ENCODE measurements around the gene CZIB.
A peak's percentile ranks its signal among the peaks of the same experiment; 100 is the strongest.

The CZIB gene

DNA sequence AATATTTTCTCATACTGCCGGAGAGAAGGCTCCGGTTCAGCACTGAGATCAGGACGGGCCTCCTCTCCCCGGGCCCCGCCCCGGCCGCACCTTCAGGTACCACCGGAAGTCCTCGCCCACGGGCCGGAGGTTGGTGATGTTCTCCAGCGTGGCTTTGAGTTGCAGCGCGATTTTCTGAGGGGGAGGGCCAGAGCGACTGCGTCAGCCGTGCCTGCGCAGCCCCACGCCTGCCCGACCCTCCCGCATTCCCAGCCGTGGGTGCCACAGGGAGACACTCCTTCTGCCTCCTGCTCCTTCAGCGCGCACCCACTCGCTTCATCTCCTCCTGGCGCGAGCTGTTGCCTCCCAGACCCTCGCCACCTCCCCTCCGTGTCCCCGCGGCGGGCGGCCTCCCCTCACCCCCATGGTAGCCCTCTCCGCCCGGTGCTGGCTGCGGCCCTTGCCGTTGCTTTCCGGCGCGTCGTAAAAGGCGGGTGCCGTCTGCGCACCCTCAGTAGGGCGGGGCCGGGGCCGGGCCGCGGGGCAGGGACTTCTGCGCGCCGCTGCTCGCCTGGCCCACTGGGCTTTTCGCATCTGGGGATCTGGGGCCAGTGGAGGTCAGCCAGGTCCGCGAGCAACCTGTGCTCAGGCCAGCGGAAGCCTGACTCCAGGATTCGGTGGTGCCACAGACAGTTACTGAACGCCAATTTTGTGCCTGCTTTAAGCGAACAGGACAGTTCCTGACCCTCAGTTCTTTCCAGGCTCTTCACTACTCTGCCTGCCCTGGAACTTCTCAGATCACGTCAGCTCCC is at the start of gene CZIB:
TSS of gene CZIB (minus strand) at position 464 of the 791 bp plus-strand sequence. CDS start at position 405, 59 bp downstream.
- peaks cover 7 to 20% of the 10 kb centered on the region in 2 donors for H3K36me3 Mint-ChIP-seq
- peak within 1 kb of the TSS; percentile 99 for H3K27ac Mint-ChIP-seq
- H3K27me3 Mint-ChIP-seq, result no peaks in the 10 kb centered on the region
- peak; percentile 93 to 96 for ATAC-seq (replicated peaks)
- peaks cover 19 to 21% of the 10 kb centered on the region in 2 donors for H3K4me1 Mint-ChIP-seq
- no peaks in the 10 kb centered on the region for H3K9me3 Mint-ChIP-seq
- DNase-seq, result peak; percentile 95
- H3K4me3 Mint-ChIP-seq, result peak within 1 kb of the TSS; percentile 92 to 96

DNA sequence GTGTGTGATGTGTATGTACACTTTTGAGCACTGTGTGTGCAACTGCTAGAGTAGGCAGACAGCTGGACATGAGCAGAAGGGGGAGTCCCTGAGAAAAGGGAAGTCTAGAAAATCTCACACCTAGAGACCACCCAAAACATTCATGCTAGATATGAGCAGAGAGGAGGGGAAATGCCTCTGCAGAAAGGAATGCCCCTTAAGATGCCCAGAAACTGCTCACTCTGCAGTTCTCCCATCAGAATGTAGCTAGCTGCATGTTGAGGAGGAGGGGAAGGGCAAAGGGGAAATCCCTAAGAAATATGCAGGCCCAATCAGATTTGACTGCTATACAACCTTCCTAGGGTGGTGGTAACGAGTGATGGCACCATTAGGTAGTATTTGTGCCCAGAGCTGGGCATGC is 49.7 kb upstream of the CZIB start:
- peak; percentile 47 for DNase-seq
- H3K4me1 Mint-ChIP-seq, result peaks cover 25 to 32% of the 10 kb centered on the region in 2 donors
- peak overlapping the region; percentile 87 for H3K27ac Mint-ChIP-seq
- ATAC-seq (replicated peaks), result peak; percentile 92 to 93
- H3K36me3 Mint-ChIP-seq, result peaks cover 65 to 92% of the 10 kb centered on the region in 2 donors
- peak overlapping the region; percentile 23 to 46 for H3K4me3 Mint-ChIP-seq
- no peaks in the 10 kb centered on the region for H3K9me3 Mint-ChIP-seq
- H3K27me3 Mint-ChIP-seq, result no peaks in the 10 kb centered on the region

DNA sequence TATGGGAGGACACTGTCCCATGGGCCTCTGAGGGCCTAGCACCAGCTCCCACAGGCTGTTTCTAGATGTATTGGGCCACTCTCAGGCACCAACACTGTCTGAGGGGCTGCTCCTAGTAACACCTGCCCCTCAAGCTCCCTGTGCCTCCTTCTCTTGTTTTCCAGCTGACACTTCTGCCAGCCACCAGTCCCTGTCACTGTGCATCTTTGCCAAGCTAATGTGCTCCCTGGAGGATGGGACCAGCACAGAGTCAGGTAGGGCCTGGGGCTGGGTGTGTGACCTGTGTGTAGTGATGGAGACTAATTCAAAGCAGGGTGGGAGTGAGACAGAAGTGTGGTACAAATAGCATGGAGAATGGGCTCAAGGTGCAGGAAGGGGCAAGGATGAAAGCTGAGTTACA is 47.3 kb upstream of the CZIB start:
- Mint-ChIP-seq H3K36me3 (peaks cover 71 to 95% of the 10 kb centered on the region in 2 donors), H3K27me3 (no peaks in the 10 kb centered on the region), H3K9me3 (no peaks in the 10 kb centered on the region), H3K4me3 (no peak overlapping the region), H3K27ac (no peak overlapping the region), H3K4me1 (peaks cover 24 to 32% of the 10 kb centered on the region in 2 donors)
- ATAC-seq (replicated peaks) (no peak), DNase-seq (no peak)

DNA sequence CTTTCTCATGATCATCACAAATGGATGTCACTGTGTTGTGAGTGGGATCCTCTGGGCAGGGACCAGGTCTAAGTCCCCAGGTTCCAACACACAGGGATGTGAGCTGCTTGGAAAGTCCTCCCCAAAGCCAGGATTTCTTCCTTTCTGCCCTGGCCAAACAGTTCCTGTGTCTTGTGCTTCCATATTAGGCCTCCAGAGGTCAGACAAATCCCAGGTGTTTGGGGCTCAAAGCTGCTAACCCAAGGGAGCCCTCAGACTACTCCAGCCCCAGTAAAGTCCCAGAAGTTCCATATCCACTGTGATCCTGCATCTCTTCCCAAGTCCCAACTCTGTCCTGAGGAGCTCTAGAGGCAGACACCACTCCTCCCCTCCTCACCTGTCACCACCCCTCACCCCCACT is 45.6 kb upstream of the CZIB start:
- Mint-ChIP-seq H3K36me3 (peaks cover 70 to 90% of the 10 kb centered on the region in 2 donors), H3K9me3 (no peaks in the 10 kb centered on the region), H3K4me3 (no peak overlapping the region), H3K27me3 (no peaks in the 10 kb centered on the region), H3K4me1 (peaks cover 15 to 18% of the 10 kb centered on the region in 2 donors), H3K27ac (peak overlapping the region; percentile 75)
- no peak for ATAC-seq (replicated peaks)
- DNase-seq, result no peak

DNA sequence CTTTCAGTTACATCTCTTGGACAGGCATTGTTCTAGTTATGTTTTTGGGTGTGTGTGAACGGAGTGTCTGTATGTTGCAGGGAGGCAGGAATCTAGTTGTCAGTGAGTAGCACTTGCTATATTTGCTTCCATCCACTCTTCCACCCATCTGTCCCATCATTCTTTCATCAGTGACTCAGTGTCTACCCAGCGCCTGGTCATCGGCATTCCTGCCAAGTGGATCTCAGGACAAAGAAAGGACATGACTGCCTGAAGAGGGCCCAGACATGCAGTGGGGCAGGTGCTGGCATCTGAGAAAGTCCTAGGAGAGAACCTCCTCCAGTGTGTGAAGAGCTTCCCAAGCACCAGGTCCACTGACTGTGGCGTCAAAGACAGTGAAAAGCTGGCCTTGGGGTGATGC is 45.1 kb upstream of the CZIB start:
- Mint-ChIP-seq H3K27me3 (no peaks in the 10 kb centered on the region), H3K36me3 (peaks cover 69 to 89% of the 10 kb centered on the region in 2 donors), H3K4me3 (no peak overlapping the region), H3K9me3 (no peaks in the 10 kb centered on the region), H3K27ac (no peak overlapping the region), H3K4me1 (peaks cover 11 to 13% of the 10 kb centered on the region in 2 donors)
- DNase-seq, result no peak
- no peak for ATAC-seq (replicated peaks)

DNA sequence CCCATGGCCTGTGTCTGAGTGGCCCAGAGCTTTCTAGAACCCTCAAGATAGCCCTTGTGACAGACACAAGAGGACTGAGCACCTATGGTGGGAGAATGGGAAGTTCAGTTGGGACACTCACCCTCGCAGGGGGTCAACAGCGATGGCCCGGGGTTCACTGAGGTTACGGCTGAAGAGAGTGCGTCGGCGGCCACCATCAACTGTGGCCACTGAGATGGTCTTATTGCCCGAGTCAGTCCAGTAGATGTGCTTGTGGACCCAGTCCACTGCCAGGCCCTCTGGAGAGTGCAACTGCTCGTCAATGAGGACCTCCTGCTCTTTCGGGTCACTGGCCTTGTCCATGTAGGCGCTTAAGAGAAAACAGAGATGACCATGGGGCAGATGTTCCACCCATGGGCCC is 43.6 kb upstream of the CZIB start:
- H3K4me1 Mint-ChIP-seq, result peaks cover 0 to 1% of the 10 kb centered on the region in 2 donors
- DNase-seq (no peak), ATAC-seq (replicated peaks) (no peak)
- H3K27me3 Mint-ChIP-seq, result no peaks in the 10 kb centered on the region
- H3K27ac Mint-ChIP-seq, result no peak overlapping the region
- no peaks in the 10 kb centered on the region for H3K9me3 Mint-ChIP-seq
- H3K4me3 Mint-ChIP-seq, result no peak overlapping the region
- peaks cover 70 to 93% of the 10 kb centered on the region in 2 donors for H3K36me3 Mint-ChIP-seq

DNA sequence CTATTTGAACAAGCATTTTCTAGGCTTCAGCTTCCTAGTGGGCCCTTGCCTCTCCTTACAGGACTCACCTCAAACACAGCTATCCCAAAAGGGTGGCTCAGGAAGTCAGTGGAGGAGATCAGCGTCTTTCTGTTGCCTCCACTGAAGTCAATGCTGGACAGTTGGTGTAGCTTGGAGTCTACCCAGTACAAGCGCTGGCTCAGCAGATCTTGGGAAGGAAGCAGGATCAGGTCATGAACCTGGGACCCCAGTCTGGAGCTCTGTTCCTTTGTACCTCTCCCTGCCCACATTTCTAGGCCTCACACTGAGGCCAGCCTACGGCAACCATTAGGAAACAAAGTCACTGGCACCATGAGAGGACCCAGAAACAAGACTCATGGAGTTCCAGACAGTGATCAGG is 41.6 kb upstream of the CZIB start:
- ATAC-seq (replicated peaks) (no peak), DNase-seq (no peak)
- Mint-ChIP-seq H3K4me3 (no peak overlapping the region), H3K27ac (no peak overlapping the region), H3K36me3 (peaks cover 75 to 91% of the 10 kb centered on the region in 2 donors), H3K27me3 (no peaks in the 10 kb centered on the region), H3K4me1 (peaks cover 0 to 1% of the 10 kb centered on the region in 2 donors), H3K9me3 (no peaks in the 10 kb centered on the region)

DNA sequence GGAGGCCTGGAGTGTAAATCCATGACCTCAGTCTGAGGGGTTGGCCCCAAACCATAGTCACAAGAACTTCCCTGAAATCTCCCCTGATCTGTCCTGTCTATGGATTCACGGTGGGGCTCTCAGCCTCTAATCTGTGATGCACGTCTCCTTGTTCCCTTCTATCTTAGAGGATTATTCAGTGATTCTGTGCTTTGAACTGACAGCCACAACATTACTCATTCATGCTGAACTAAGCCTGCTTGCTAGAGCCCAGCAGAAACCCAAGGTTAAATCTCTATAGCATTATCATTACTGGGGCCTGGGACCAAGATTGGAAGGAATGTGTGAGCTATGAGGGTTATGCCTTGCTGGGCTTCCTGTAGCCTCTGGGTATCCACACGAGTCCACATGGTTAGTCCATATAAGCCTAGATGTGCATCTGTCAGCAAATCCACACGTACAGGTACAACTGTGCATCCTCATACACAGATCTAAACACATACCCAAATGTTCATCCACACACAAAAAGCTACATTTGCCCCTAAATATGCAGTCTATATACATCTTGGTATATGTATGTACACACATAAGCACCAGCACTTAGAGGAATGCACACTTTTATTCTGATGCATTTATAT is 40.3 kb upstream of the CZIB start:
- no peaks in the 10 kb centered on the region for H3K9me3 Mint-ChIP-seq
- peaks cover 69 to 85% of the 10 kb centered on the region in 2 donors for H3K36me3 Mint-ChIP-seq
- H3K27ac Mint-ChIP-seq, result no peak overlapping the region
- no peak for ATAC-seq (replicated peaks)
- H3K4me3 Mint-ChIP-seq, result no peak overlapping the region
- H3K27me3 Mint-ChIP-seq, result no peaks in the 10 kb centered on the region
- no peak for DNase-seq
- peaks cover 0 to 1% of the 10 kb centered on the region in 2 donors for H3K4me1 Mint-ChIP-seq

DNA sequence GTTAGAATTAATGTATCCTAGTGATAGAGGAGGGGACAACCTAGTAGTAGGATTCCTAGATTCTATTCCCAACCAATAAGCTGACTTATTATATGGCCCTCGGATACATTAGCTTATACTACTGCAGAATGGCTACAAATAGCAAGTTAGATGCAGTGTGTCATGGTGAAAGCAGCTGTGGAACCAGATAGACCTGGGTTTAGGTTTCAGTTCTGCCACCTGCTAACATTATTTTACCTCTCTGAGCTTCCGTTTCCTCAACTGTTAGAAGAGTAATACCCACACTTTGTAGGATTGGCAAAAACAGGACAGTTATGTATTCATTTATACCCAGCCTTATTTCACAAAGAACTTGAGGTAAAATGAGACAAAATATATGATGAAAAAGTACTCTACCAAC is 39.5 kb upstream of the CZIB start:
- Mint-ChIP-seq H3K36me3 (peaks cover 64 to 81% of the 10 kb centered on the region in 2 donors), H3K27ac (no peak overlapping the region), H3K4me3 (no peak overlapping the region), H3K9me3 (no peaks in the 10 kb centered on the region), H3K4me1 (peaks cover 0 to 1% of the 10 kb centered on the region in 2 donors), H3K27me3 (no peaks in the 10 kb centered on the region)
- DNase-seq (no peak), ATAC-seq (replicated peaks) (peak; percentile 25)

DNA sequence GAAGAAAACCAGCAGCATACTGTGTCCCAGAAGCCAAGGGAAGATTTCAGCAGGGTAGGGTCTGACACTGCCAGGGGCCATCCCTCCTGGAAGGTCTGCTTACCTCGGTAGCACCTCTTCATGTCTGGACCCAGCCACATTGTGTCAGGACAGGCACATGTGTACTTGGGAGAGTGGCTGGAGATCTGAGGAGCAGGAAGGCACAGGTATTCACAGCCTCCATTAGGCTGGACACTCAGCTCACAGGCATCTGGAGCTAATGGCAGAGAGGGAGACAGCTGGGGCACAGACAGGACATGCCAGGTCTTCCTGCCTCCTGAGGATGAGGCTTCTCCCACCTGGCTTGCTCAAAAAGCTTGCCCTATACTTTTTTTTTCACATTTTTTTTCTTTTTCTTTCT is 37.8 kb upstream of the CZIB start:
- ATAC-seq (replicated peaks) (no peak), DNase-seq (no peak)
- Mint-ChIP-seq H3K27ac (no peak overlapping the region), H3K4me1 (peaks cover 0 to 1% of the 10 kb centered on the region in 2 donors), H3K4me3 (no peak overlapping the region), H3K27me3 (no peaks in the 10 kb centered on the region), H3K36me3 (peaks cover 64 to 79% of the 10 kb centered on the region in 2 donors), H3K9me3 (no peaks in the 10 kb centered on the region)

DNA sequence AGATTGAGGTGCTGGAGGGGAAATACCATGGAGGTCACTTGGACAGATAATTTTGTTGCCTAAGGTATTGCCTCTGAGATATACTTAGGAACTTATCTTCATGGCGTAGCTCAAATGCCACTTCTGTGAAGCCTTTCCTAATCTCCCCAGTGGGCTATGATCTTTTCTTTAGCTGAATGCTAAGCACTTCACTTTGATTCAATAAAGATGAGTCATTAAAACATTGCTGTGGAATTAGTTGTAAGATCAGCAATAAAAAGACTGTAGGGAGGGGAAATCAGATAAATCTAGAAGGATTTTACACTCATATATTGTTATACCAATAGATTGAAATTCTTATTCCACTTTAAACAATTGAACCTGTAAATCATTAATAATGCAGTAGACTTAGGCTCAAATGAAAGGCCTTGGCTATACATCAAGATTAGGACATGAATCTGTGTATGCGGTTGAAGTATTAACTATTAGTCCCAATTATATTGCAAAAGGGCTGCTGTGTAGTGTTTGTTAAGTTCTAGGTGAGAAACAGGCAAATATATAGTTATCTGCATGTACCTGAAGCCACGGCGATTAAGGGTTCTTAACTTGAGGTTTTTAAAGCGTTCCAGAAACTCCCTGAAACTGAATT is 37.1 kb upstream of the CZIB start:
- Mint-ChIP-seq H3K4me3 (no peak overlapping the region), H3K4me1 (peaks cover 0 to 1% of the 10 kb centered on the region in 2 donors), H3K27ac (no peak overlapping the region), H3K9me3 (no peaks in the 10 kb centered on the region), H3K36me3 (peaks cover 59 to 78% of the 10 kb centered on the region in 2 donors), H3K27me3 (no peaks in the 10 kb centered on the region)
- ATAC-seq (replicated peaks) (no peak), DNase-seq (no peak)

DNA sequence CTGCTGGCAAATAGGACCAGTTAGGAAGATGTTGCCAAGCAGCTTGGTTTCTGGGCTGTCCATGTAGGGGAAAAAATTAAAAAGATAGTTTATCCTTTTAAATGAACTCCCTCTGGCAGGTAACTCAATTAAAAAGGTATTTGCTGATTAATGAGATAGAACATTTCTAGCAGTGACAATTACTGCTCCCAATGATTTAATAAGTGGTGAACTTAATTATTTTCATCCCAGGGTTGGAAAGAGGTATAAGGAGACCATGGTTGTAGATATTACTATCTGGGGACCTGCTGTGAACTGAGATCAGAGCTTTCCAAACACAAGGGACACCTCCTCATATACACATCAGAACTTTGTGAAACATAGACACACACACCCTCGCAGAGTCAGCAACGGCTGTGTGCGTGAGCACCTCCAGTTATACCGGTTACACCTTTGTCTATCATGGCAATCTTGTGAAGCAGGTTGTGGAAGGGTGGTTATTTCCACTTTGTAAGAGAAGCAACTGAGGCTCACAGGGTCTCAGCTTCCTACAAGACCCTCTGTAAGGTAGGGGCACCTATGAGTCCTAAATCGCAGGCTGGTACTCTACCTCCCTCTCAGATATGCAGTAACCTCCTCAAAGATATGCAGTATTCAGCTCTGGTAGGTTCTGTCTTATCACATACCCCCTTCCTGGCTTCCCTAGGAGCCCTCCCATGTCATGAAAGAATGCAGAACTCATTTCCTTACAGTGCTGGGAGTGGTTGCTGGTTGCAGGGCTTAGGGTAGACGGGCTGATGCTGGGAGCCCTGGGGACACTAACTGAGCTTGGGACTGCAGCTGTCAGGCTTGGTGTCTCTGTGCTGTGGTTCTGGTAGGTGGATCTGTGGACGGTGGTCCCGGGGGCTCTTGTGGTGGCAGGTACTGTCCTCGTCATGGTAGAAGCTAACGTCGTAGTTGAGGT is 36.3 kb upstream of the CZIB start:
- ATAC-seq (replicated peaks), result no peak
- Mint-ChIP-seq H3K4me3 (no peak overlapping the region), H3K36me3 (peaks cover 59 to 74% of the 10 kb centered on the region in 2 donors), H3K27me3 (no peaks in the 10 kb centered on the region), H3K4me1 (peaks cover 0 to 1% of the 10 kb centered on the region in 2 donors), H3K9me3 (no peaks in the 10 kb centered on the region), H3K27ac (no peak overlapping the region)
- DNase-seq, result no peak

DNA sequence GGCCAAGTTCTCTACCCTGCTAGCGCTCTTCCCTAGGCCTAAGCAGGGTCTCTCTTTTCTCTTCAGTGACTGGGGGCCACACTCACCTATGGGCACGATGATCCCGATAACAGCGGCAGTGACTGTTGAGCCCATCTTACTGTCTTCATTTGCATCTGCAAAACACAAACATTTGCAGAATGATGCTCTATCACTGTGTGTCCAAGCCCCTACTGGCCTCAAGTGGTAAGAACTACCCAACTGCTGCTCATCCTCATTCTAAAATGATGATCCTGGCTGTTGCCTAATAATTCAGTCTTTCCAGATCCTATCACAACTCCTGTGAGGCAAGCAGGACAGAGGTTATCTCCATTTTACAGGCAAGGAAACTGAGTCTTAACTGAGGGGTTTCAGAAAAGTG is 34.6 kb upstream of the CZIB start:
- Mint-ChIP-seq H3K27ac (no peak overlapping the region), H3K4me1 (no peaks in the 10 kb centered on the region), H3K36me3 (peaks cover 65 to 75% of the 10 kb centered on the region in 2 donors), H3K4me3 (no peak overlapping the region), H3K27me3 (no peaks in the 10 kb centered on the region), H3K9me3 (no peaks in the 10 kb centered on the region)
- DNase-seq (no peak), ATAC-seq (replicated peaks) (no peak)
